NCI-H345 treated with DMSO at 0.1 percent for 48 hours (cell line): ENCODE results near the gene EIF3F.

Experiments
- DNase-seq: peaks from one replicate; lab custom pipeline; 2025; ENCODE audit not compliant: unreplicated experiment; lab: John Stamatoyannopoulos, UW

The EIF3F gene

GRCh38 chr11:8021920-8022319, 34.8 kb downstream of the EIF3F start:
- no peak for DNase-seq

- DNase-seq: no peak
Observed at GRCh38 chr11:8022876-8023275, 35.7 kb downstream of the EIF3F start.

GRCh38 chr11:8023831-8024555, 36.9 kb downstream of the EIF3F start:
- no peak for DNase-seq

- no peak for DNase-seq
Observed at GRCh38 chr11:8025123-8025522, 38.0 kb downstream of the EIF3F start.

GRCh38 chr11:8025816-8026215, 38.7 kb downstream of the EIF3F start:
- DNase-seq: no peak

GRCh38 chr11:8026982-8027381, 39.8 kb downstream of the EIF3F start:
- no peak for DNase-seq

GRCh38 chr11:8028766-8029165, 41.6 kb downstream of the EIF3F start:
- DNase-seq: no peak

GRCh38 chr11:8030526-8031247, 43.5 kb downstream of the EIF3F start:
- no peak for DNase-seq

- no peak for DNase-seq
Observed at GRCh38 chr11:8031248-8032115, 44.3 kb downstream of the EIF3F start.

- no peak for DNase-seq
Observed at GRCh38 chr11:8032122-8032521, 45.0 kb downstream of the EIF3F start.

- DNase-seq: no peak
Observed at GRCh38 chr11:8032576-8033304, 45.6 kb downstream of the EIF3F start.

- peak; percentile 28 for DNase-seq
Observed at GRCh38 chr11:8033305-8034105, 46.4 kb downstream of the EIF3F start.

- no peak for DNase-seq
Observed at GRCh38 chr11:8034106-8034585, 47.0 kb downstream of the EIF3F start.

GRCh38 chr11:8034604-8035190, 47.6 kb downstream of the EIF3F start:
- DNase-seq: no peak

GRCh38 chr11:8035200-8035855, 48.2 kb downstream of the EIF3F start:
- no peak for DNase-seq

- DNase-seq: no peak
Observed at GRCh38 chr11:8036002-8036802, 49.1 kb downstream of the EIF3F start.

GRCh38 chr11:8036986-8037385, 49.8 kb downstream of the EIF3F start:
- no peak for DNase-seq

GRCh38 chr11:8038393-8038792, 51.3 kb downstream of the EIF3F start:
- no peak for DNase-seq
